Dedifferentiated amniotic fluid mesenchymal stem cell (primary cell): ENCODE data around the gene RFESD.
"Not testable (repeated sequence)": the region's sequence is repeated elsewhere in the genome, so short reads cannot be mapped to it uniquely, and the experiment has no call there.

Experiments
- DNase-seq: peaks from one replicate; pipeline ENCODE4 v3.0.0-alpha.2; 2016; ENCODE audit errors: extremely low spot score

The RFESD gene

DNA sequence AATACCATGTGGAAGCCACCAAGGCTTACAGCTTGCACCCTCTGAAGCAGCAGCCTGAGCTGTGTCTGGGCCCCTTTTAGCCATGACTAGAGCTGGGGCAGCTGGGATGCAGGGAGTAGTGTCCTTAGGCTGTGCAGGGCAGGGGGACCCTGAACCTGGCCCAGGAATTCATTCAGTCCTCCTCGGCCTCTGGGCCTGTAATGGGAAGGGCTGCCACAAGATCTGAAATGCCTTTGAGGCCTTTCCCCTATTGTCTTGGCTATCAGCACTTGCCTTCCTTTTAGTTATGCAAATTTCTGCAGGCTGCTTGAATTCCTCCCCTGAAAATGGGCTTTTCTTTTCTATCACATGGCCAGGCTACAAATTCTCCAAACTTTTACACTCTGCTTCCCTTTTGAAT lies 17.6 kb upstream of the RFESD start:
- DNase-seq: no peak

DNA sequence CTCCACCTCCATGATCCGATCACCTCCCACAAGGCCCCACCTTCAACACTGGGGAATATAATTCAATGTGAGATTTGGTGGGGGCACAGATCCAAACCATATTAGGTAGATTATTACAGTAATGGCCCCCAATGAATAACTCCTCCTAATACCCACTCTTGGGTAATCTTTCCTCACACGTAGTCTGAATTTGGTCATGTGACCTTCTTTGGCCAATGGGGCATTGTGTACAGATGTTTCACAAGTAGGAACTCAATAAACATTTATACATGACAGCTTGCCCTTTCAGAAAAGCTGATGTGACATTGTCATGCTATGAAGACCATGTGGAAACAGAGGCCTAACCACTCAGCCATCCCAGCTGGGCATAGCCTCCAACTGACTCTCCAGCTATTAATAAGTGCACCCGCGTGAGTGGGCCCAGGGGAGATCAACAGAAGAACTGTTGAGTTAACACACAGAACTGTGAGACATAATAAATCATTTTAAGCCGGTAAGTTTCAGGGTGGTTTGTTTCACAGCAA lies 16.1 kb upstream of the RFESD start:
- no peak for DNase-seq

DNA sequence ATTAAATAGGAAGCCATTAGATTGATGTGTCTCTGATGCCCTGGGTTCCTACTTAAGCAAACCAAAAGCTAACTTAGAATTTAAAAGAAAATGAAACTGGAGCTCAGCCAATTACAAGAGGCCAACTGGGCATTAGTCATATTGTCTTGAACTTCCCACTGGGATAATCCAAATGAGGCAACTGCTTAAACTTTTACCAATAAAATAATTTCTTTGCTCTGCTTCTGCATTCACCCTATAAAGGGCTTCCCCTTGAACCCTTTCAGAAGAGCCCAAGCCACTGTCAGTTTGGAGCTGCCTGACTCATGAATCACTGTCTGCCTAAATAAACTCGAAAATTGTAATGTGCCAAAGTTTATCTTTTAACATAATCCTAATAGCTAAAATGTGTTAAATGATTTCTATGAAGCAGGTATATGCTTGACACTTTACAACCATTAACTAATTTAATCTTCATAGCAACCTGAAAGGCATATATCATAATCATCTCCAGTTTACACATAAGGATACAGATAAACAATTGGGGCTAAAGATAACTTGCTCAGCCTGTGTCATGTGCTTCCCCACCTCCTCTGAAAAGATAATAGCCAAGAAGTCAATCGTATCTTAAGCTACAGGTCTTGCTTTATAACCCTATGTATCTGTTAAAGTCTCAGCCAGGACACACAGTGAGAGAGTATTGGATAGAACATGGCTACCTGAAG lies 15.2 kb upstream of the RFESD start:
- DNase-seq: peak; percentile 79

DNA sequence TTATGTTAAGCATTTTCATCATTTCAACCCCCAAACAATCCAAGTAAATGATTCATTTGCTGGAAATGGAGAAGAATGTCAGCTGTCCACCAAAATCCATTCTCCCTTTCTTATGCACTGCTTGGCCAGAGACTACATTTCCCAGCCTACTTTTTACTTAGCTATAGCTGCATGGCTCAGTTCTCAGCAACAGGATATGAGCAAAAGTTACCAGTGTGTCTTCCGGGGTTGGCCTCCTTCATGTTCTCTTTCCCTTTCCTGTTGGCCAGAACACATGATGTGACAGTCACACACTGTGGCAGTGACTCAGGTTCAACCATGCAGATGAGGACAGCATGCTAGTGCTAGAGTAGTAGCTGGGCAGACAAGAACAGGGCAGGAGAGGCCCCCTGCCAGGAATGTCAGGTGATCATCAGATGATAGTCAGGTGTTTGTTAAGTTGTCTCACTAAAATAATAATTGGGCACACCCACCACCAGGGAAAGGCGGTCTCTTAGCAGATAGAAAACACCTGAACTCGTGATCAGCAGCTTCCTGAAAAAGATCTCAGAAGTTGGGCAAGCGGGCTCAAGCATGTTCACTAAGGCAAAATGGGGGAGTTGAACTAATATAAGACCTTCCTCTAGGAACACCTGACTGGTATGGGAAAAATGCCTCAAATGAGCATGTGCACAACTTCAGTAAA lies 14.4 kb upstream of the RFESD start:
- DNase-seq: no peak

DNA sequence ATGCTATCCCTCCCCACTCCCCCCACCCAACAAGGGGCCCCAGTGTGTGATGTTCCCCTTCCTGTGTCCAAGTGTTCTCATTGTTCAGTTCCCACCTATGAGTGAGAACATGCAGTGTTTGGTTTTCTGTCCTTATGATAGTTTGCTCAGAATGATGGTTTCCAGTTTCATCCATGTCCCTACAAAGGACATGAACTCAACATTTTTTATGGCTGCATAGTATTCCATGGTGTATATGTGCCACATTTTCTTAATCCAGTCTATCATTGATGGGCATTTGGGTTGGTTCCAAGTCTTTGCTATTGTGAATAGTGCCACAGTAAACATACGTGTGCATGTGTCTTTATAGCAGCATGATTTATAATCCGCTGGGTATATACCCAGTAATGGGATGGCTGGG lies 13.6 kb upstream of the RFESD start:
- DNase-seq: not testable (repeated sequence)

DNA sequence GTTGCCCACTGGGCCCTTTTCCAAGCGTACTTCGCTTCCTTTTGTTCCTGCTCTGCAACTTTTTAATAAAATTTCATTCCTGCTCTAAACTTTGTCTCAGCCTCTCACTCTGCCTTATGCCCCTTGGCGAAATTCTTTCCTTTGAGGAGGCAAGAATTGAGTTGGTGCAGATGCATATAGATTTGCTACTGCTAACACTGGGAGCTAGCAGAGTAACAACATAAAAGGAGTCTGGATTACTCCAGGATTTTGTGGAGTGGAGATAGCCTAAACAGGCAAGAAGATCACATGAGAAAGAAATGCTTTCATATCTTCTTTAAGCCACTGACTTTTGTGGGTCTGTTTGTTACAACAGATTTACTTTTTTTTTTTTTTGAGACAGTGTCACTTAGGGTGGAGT lies 12.9 kb upstream of the RFESD start:
- DNase-seq: no peak

DNA sequence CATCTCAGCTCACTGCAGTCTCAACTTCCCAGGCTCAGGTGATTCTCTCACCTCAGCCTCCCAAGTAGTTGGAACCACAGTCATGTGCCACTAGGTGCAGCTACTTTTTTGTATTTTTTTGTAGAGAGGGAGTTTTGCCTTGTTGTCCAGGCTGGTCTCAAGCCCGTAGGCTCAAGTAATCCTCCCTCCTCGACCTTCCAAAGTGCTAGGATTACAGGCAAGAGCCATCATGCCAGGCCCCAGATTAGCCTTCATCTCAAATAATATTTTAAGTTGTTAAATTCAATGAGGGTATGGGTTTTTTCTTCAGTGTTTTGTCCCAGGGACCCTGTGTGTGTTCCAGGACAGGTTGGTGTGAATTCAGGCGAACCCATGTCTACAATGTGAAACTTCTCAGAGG lies 12.5 kb upstream of the RFESD start:
- no peak for DNase-seq

DNA sequence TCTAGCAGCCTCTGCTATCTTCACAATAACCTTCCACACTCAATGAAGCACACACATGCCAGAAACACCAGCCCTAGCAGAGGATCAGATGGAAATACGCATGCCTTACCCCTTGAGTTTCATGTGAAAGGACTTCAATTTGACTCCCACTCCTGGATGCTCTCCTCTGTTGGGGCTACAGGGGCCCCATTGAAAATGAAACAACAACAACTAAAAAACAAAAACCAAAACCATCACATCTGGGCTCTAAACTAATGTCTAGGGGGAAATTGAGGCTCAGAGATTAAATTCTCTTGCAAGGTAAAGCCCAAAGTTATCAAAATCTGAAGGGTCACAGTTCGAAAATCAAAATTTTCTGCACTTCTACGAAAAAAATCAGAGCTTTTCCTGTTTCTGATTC lies 7.9 kb upstream of the RFESD start:
- no peak for DNase-seq

DNA sequence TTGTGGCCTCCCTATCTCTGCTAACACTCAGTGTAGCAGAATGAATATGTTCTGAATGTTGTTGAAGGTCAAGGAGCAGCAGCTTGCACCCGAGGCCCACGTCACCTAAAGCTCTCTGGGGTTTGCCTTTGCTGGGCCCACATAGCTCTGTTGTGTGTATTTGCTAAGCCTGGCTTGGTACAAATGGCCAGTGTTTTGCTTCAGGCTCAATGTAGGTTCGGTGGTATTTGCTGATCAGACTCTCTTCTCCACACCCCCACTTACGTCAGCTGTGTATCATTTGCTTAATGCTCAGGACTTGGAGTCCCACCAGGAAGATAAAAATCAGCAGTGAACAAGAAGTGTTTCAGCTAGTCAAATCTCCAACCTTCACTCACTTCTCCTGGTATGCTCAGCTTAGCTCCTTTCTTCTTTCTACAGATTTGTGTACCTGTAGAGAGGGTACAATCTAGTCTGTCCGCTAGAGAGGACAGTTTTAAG lies 4.8 kb upstream of the RFESD start:
- DNase-seq: no peak

DNA sequence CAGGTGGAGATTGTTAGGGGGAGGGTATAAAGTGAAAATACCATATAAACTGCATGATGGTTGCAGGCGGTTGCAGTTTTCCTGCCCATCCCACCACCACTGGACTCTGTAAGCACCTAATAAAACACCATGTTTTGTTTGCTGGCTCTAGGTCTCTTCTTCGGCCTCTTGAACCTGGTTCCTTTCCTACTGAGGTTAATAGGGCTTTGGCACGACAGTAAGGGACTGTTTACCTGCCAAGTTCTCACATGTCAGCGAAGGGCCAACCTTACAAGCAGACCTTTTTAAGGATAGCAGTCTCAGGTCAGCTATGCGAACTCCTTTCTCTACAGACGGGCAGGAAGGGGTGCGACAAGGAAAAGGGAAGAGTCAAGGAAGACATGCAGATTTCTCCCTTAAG lies 3.4 kb upstream of the RFESD start:
- no peak for DNase-seq

DNA sequence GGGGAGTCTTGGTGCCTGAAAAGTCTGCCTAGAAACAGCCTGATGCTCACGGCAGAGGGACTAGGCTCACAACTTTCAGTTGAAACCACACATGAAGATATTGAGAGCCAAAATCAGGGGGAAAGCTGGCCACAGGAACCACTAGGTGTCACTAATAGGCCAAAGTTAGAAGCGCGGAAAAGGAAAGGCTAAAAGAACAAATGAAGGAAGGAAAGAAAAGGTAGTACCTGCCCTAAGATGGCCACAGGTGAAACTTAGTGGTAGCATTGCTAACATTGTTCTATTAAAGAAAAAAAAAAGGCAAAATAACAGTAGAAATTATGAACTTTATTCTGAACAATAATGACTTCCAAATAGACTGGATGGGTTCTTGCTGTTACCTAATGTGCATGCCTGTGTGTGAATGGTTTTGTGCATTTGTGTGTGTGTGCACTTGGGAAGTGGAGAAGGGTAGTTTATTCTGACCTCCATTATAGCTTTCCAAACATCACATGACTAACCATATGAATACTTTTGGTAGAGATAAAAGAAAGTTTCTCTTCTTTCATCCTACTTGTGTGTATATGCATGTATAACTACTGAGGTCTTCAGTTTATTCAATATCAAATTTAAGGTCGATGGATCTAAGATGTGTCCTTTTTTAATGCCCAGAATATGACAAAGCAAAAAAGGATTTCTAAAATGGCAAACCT lies 2.1 kb upstream of the RFESD start:
- peak; percentile 73 for DNase-seq

DNA sequence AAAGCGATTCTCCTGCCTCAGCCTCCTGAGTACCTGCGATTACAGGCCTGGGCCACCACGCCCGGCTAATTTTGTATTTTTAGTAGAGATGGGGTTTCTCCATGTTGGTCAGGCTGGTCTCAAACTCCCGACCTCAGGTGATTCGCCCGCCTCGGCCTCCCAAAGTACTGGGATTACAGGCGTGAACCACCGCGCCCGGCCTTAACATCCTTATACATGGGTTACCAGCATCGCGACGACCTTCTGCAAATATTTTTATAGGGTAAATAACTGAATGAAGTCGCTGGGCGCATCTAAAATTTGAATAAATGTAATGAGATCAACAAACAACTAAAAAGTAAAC lies 380 bp upstream of the RFESD start:
- not testable (repeated sequence) for DNase-seq

DNA sequence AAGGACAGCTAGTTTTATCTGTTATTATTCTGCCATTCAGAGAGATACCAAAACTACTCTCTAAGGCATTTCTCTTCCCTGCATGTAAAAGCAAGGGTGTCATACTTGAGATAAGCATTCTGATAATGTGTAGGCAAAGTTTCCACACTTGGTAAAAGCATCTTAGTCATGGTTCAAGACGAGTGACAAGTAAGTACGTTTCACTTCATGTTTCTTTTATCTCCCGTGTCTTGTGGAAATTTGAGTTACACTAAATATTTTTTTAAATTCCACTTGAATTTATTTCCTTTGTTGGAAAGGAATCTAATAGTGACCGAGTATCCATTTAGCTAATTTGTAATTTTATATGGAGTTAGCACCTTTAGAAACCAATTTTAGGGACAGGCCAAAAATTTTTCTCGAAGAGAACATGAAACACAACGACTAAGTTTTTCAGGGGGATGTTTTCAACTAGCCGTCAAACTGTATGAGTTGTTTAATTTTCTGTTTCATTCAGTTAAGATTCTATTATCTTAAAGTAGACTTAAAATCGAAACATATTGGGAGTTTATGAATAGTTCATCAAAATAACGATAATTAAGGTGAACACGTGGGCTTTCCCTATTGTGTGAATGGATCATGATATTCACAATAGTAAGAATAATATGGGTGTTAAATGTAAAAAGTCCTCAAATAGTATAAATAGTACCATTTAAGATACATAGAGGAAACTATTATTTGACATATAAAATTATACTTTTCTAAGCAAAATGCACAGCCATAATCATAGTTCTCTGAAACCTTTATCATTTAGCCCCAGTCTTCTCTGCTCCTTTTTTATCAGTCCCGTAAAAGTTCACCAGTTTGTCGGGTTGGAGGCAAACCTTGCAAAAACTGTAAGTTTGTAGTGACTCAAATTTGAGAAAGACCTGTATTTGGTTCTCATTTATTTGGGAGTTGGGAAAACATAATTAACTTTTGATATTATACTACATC lies 1.6 kb downstream of the RFESD start:
- DNase-seq: no peak

DNA sequence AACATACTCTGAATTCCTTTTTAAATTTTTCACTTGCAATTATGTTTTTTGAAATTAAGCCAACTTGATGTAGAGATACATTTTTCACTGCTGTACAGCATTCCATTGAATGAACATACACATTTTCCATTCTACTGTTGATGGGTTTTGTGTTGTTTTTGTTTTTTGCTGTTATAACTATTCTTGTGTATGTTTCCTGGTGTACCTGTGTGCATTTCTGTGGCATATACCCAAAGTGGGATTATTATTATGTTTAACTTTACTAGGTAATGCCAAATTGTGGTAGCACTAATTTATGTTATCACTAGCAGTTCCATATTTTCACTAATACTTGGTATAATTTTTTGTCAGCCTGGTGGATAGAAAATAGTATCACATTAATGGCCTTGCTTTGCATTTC lies 2.7 kb downstream of the RFESD start:
- DNase-seq: no peak

DNA sequence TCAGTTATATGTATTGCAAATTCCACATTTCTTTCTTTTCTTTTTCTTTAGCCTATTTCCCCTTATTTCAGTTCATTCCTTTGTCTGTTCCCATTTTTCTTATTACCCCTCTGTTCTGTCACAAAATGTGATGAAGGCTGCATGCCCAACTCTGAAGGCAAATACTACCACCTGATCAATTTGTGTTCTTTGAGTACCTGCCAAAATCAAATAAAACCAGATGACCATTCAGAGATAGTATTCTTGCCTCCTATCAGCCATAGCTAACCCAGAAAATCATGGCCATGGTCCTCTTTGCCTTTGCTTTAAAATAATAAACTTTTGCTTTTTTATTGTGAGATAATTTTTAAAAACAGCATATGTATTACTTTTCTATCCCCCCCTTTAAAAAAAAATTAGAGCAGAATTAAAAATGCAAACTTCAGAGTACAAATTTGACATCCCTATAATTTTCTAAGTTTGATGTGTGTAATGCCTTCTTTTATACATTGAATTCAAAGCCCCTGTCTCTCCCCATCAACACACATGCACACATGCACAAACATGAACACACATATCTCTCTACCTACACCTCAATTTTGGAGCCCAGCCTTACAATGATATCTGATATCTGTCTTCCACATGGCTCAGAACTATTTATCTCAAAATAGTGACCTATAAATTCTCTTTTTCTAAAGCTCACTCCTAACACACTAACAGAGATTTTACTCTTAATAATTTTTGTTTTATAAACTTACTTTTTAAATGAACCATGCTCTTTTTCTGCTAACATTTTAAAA lies 3.5 kb downstream of the RFESD start:
- DNase-seq: no peak

DNA sequence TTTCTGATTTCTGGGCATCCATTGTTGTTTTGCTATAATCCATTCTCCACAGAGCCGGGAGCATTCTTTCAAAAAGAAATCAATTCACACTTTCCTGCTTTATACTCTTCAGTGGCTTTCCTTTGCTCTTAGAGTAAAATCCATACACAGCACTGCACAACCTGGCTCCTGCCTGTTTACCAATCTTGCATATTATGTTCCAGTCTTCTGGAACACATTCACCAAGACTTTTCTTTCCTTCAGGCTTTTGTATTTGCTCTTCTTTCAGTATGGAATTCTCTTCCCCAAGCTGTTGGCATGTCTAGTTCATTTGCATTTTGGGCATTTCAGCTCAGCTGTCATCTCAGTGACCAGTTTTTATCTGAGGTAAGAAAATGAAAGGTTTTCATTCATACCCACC lies 6.3 kb downstream of the RFESD start:
- DNase-seq: no peak

DNA sequence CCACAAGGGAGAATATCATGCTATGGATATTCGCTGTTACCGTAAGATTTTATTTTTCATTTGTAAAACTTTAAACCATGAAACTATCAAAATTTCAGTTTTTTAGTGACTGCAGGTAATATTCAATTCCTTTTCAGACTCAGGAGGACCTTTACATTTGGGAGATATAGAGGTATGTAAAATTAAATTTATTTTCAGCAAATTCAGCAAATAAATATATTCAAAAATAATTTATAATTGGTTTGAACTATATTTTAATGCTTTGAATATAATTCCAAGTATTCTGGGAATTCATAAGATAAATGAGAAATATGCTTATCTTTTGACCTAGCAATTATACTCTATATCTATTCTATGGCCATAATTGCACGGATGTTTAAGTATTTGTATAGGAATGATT lies 7.6 kb downstream of the RFESD start:
- DNase-seq: no peak

DNA sequence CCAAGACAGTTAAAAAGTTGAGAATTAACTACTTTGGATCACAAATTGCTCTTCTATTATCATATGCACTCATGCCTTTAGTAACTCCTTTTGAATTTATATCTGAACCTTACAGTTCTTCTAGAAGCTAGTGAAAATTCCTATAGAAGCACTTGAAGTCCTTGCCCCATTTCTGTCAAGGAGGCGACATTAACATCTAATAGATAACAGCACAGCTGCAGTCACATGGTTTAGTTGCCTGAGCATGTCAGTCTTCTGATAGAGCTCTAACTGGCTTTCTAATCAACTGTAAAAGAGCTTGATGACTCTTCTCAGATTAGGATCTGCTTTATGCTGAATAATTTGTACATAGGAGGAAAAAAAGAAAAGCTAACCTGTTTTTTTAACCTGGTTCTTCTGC lies 9.0 kb downstream of the RFESD start:
- no peak for DNase-seq

DNA sequence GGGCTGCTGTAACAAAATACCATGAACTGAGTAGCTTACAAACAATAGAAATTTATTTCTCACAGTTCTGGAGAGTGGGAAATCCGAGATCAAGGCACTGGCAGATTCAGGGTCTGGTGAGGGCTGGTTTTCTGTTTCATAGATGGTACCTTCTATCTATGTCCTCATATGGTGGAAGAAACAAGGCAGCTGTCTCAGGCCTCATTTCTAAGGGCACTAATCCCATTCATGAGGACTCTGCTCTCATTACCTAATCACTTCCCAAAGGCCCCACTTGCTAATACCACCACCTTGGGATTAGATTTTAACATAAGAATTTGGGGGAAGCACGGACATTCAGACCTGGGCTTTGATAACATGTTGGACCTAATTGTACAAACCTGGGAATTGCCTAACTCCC lies 13.5 kb downstream of the RFESD start:
- DNase-seq: no peak

DNA sequence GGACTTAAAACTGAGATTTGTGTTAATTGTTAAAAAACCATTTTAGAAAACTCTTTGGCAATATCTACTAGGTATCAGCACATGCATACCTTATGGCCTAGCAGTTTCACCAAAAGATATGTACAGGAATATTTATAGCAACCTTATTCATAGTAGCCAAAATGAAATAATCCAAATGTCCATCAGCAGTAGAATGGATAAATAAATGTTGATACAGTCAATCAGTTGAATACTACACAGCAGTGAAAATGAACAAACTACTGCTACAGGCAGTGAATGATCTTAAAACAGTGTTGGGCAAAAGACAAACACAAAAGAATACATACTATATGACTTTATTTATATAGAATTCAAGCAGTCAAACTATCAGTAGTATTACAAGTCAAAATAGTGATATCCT lies 16.4 kb downstream of the RFESD start:
- no peak for DNase-seq

DNA sequence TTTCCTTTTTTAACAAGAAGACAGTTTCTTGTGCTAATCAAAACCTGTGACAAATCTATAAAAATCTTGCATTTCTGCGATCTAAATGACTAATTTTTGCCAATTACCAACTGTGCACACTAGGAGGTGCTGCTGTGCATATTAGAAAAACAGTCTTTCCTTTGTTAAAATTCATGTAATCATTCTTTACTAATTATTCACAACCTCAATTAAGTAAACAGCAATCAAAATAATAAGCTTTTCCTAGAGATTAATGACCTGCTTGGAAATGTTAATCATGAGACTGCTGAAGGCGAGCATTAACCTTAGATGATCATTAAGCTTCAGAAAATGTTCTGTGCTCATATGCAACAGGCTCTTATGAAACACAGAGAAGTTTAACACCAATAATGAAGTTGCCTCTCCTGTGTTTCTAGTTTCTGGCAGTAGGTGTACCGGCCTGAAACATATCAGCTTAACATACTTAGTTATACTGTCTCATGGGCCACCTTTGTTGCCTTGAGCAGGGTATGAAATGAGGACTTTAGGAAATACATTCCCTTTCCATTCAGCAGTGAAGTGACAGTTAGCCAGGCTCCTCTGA lies 17.7 kb downstream of the RFESD start:
- peak; percentile 30 for DNase-seq
